Measurements from ENCODE around the gene FZR1. TPM values are rescaled to one million over a fixed set of nuclear protein-coding genes. Genes with fewer than 3 reads are reported as not detected.

FZR1 gene
- total RNA-seq, 1 experiment from 2014 or later = 87.4 TPM

- CTCF ChIA-PET = no interaction called here
- POLR2A ChIA-PET (ENCODE audit: low non-redundant PET) = interaction anchor here (0.6 kb wide), 1 partner anchor 26 kb away, joined by 4 read pairs; no protein-coding TSS in a partner anchor
- no peaks in the 10 kb centered on the region for H3K27me3 ChIP-seq (replicated peaks; ENCODE audit: insufficient read depth, low read depth, low read length, poor library complexity)
- peak overlapping the region; percentile 4 for H3K27ac ChIP-seq (ENCODE audit: low read depth, low read length, poor library complexity, severe bottlenecking)
- no peaks in the 10 kb centered on the region for H3K4me1 ChIP-seq (ENCODE audit: insufficient read depth, low read length, poor library complexity, severe bottlenecking)
- intact Hi-C loops (cut with micrococcal nuclease; ENCODE audit: unreplicated experiment) = no loop called here
- peaks cover 13% of the 10 kb centered on the region for H3K36me3 ChIP-seq (ENCODE audit: insufficient read depth, low read length, poor library complexity, severe bottlenecking)
- no peak for DNase-seq (ENCODE audit: low spot score)
- H3K4me3 ChIP-seq (ENCODE audit: low read depth, low read length, poor library complexity, severe bottlenecking) = no peak overlapping the region
- no peak for TF ChIP-seq CTCF (conservative IDR thresholded peaks at IDR 0.05; ENCODE audit: low read depth, low read length)
- TF ChIP-seq EZH2 (IDR thresholded peaks at IDR 0.05; ENCODE audit: borderline replicate concordance, low read depth, low read length, poor library complexity, severe bottlenecking) = no peak
- no peaks in the 10 kb centered on the region for H3K9me3 ChIP-seq (ENCODE audit: low read depth, low read length, poor library complexity, severe bottlenecking)
- no TSS peak for BruUV-seq (replicated peaks)
These were observed 8.8 kb downstream of the FZR1 start for GRCh38 chr19:3514930-3515329.

GRCh38 chr19:3515891-3516422 lies 9.8 kb downstream of the FZR1 start:
- ChIA-PET POLR2A (ENCODE audit: low non-redundant PET) (no interaction called here), CTCF (no interaction called here)
- Histone ChIP-seq H3K4me1 (ENCODE audit: insufficient read depth, low read length, poor library complexity, severe bottlenecking) (no peaks in the 10 kb centered on the region), H3K36me3 (ENCODE audit: insufficient read depth, low read length, poor library complexity, severe bottlenecking) (peaks cover 5% of the 10 kb centered on the region), H3K27ac (ENCODE audit: low read depth, low read length, poor library complexity, severe bottlenecking) (no peak overlapping the region), H3K9me3 (ENCODE audit: low read depth, low read length, poor library complexity, severe bottlenecking) (no peaks in the 10 kb centered on the region), H3K4me3 (ENCODE audit: low read depth, low read length, poor library complexity, severe bottlenecking) (no peak overlapping the region), H3K27me3 (replicated peaks; ENCODE audit: insufficient read depth, low read depth, low read length, poor library complexity) (no peaks in the 10 kb centered on the region)
- no peak for DNase-seq (ENCODE audit: low spot score)
- intact Hi-C loops (cut with micrococcal nuclease; ENCODE audit: unreplicated experiment) = no loop called here
- no TSS peak for BruUV-seq (replicated peaks)
- TF ChIP-seq CTCF (conservative IDR thresholded peaks at IDR 0.05; ENCODE audit: low read depth, low read length) (no peak), EZH2 (IDR thresholded peaks at IDR 0.05; ENCODE audit: borderline replicate concordance, low read depth, low read length, poor library complexity, severe bottlenecking) (no peak)

- ChIA-PET CTCF (no interaction called here), POLR2A (ENCODE audit: low non-redundant PET) (interaction anchor here (0.5 to 0.6 kb wide), 2 partner anchors 28 to 57 kb away, joined by 4 to 9 read pairs; no protein-coding TSS in a partner anchor)
- Histone ChIP-seq H3K4me3 (ENCODE audit: low read depth, low read length, poor library complexity, severe bottlenecking) (no peak overlapping the region), H3K9me3 (ENCODE audit: low read depth, low read length, poor library complexity, severe bottlenecking) (no peaks in the 10 kb centered on the region), H3K36me3 (ENCODE audit: insufficient read depth, low read length, poor library complexity, severe bottlenecking) (peaks cover 2% of the 10 kb centered on the region), H3K4me1 (ENCODE audit: insufficient read depth, low read length, poor library complexity, severe bottlenecking) (no peaks in the 10 kb centered on the region), H3K27ac (ENCODE audit: low read depth, low read length, poor library complexity, severe bottlenecking) (no peak overlapping the region), H3K27me3 (replicated peaks; ENCODE audit: insufficient read depth, low read depth, low read length, poor library complexity) (no peaks in the 10 kb centered on the region)
- no TSS peak for BruUV-seq (replicated peaks)
- intact Hi-C loops (cut with micrococcal nuclease; ENCODE audit: unreplicated experiment) = no loop called here
- DNase-seq (ENCODE audit: low spot score) = no peak
- TF ChIP-seq CTCF (conservative IDR thresholded peaks at IDR 0.05; ENCODE audit: low read depth, low read length) (no peak), EZH2 (IDR thresholded peaks at IDR 0.05; ENCODE audit: borderline replicate concordance, low read depth, low read length, poor library complexity, severe bottlenecking) (no peak)
These were observed 10.6 kb downstream of the FZR1 start for GRCh38 chr19:3516675-3517207.

Data from A673 (cell line).